OCI-LY3 (cell line): ENCODE results near the gene ZC3H12C.

Experiments
- EZH2phosphoT487 ChIP-seq: fragments of 200-600 bp; shearing (Covaris generic); IDR thresholded peaks from 2 replicates; pipeline ENCODE4 v1.6.1; 2018; ENCODE audit warnings: antibody characterized with exemption, mixed run types, low read depth
- TF ChIP-seq, protein P1 (sequence below): fragments of 200-600, 300-600 bp; sonication (generic); IDR thresholded peaks from 2 replicates; pipeline ENCODE4 v1.5.1; 2014; ENCODE audit warnings: antibody characterized with exemption, low read length, low read depth

- TF ChIP-seq, protein P1, sequence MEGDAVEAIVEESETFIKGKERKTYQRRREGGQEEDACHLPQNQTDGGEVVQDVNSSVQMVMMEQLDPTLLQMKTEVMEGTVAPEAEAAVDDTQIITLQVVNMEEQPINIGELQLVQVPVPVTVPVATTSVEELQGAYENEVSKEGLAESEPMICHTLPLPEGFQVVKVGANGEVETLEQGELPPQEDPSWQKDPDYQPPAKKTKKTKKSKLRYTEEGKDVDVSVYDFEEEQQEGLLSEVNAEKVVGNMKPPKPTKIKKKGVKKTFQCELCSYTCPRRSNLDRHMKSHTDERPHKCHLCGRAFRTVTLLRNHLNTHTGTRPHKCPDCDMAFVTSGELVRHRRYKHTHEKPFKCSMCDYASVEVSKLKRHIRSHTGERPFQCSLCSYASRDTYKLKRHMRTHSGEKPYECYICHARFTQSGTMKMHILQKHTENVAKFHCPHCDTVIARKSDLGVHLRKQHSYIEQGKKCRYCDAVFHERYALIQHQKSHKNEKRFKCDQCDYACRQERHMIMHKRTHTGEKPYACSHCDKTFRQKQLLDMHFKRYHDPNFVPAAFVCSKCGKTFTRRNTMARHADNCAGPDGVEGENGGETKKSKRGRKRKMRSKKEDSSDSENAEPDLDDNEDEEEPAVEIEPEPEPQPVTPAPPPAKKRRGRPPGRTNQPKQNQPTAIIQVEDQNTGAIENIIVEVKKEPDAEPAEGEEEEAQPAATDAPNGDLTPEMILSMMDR, result no peak
- no peak for TF ChIP-seq EZH2phosphoT487
These were observed 124.2 kb downstream of the ZC3H12C start for GRCh38 chr11:110217223-110217877.
